ENCODE measurements around the gene MEI1.

DNA sequence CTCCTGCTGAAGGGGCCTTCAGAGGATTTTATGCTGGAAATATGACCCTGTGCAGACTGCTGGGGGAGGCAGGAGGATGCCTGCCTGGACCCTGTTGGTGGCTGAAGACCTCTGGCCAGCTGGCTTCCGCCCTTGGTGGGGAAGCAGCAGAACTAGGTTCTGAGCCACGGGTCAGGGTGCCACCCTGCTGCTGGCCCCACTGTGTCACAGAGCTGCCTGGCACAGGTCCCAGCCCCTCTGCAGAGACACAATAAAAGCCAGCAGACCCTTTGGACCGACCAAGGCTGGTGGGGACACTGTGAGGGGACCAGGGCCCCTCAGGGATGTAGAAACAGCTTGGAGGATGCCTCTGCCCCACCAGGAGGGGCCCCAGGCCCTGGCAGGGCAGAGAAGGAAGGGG is 126.7 kb downstream of the MEI1 start:
- TF ChIP-seq, protein P1, sequence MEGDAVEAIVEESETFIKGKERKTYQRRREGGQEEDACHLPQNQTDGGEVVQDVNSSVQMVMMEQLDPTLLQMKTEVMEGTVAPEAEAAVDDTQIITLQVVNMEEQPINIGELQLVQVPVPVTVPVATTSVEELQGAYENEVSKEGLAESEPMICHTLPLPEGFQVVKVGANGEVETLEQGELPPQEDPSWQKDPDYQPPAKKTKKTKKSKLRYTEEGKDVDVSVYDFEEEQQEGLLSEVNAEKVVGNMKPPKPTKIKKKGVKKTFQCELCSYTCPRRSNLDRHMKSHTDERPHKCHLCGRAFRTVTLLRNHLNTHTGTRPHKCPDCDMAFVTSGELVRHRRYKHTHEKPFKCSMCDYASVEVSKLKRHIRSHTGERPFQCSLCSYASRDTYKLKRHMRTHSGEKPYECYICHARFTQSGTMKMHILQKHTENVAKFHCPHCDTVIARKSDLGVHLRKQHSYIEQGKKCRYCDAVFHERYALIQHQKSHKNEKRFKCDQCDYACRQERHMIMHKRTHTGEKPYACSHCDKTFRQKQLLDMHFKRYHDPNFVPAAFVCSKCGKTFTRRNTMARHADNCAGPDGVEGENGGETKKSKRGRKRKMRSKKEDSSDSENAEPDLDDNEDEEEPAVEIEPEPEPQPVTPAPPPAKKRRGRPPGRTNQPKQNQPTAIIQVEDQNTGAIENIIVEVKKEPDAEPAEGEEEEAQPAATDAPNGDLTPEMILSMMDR (IDR thresholded peaks at IDR 0.05): no peak
- no peak for TF ChIP-seq EZH2 (IDR thresholded peaks at IDR 0.05; ENCODE audit: borderline replicate concordance, insufficient read depth, low read depth, low read length, poor library complexity, severe bottlenecking)

Data from B cell (primary cell).